Right hindlimb (tissue), 1 donor: Measurements from ENCODE around the gene BARX1.
"Not testable (repeated sequence)": the region's sequence is repeated elsewhere in the genome, so short reads cannot be mapped to it uniquely, and the experiment has no call there.

ENCODE experiments used
- DNase-seq: peaks from one replicate; pipeline ENCODE4 v3.0.0-alpha.2; 2018

The BARX1 gene

GRCh38 chr9:93950619-93951601, 4.2 kb downstream of the BARX1 start:
- no peak for DNase-seq

DNA sequence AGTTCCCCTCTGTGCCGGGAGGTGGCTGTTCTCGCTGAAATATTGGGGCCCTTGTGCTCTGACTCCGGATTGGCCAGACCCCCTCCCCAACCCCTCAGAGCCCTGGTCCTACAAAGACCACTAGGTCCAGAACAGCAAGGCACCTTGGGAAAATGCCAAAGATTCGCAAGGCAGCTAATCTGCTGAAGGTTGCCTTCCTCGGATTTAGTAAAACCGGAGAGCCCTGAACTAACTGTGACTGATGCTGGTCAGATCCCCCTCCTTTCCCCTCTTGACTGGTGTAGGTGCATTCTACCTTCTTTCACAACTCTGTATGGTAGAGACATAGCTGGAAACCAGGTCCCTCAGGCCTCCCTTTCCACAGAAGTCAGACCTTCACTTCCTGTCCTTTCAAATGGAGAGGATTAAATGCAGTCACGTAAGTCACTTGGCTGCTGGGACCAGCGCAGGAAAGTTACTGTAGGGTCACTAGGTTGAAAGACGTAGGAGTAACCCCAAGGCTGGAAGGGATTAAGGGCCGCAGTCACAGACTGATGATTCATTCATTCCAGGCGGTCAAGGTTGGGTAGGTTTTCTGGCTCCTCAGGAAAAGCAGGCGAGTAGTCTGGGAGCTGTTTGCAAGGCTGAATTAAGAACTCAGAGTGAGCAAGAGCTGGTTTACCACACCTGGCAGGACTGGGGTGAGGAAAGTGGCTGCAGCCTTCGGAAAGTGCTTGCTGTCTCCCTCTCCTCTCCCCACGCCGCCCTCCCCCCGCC, 5.3 kb downstream of the BARX1 start:
- DNase-seq, result no peak

GRCh38 chr9:93949073-93949693, 6.0 kb downstream of the BARX1 start:
- DNase-seq, result no peak

GRCh38 chr9:93948441-93949072, 6.6 kb downstream of the BARX1 start:
- no peak for DNase-seq

GRCh38 chr9:93947409-93948070, 7.6 kb downstream of the BARX1 start:
- DNase-seq, result no peak

GRCh38 chr9:93946338-93946712, 8.8 kb downstream of the BARX1 start:
- DNase-seq, result no peak

GRCh38 chr9:93945400-93946337, 9.5 kb downstream of the BARX1 start:
- no peak for DNase-seq

- DNase-seq, result no peak
Measured at GRCh38 chr9:93944011-93944410, 11.1 kb downstream of the BARX1 start.

DNA sequence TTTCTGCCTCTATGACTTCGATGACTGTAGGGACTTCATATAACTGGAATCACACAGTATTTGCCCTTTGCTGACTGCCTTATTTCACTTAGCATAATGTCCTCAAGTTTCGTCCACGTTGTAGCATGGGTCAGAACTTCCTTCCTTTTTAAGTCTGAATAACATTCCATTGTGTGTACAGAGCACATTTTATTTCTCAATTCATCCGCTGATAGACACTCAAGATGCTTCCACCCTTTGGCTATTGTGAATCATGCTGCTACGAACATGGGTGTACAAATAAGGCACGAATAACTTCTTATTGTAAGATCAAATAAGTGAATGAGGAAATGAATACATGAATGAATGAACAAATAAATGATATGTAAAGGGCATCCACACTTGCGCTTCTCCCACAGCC, 13.0 kb downstream of the BARX1 start:
- no peak for DNase-seq

- DNase-seq, result no peak
Measured at GRCh38 chr9:93941493-93941892, 13.7 kb downstream of the BARX1 start.

GRCh38 chr9:93940951-93941350, 14.2 kb downstream of the BARX1 start:
- DNase-seq, result no peak

DNA sequence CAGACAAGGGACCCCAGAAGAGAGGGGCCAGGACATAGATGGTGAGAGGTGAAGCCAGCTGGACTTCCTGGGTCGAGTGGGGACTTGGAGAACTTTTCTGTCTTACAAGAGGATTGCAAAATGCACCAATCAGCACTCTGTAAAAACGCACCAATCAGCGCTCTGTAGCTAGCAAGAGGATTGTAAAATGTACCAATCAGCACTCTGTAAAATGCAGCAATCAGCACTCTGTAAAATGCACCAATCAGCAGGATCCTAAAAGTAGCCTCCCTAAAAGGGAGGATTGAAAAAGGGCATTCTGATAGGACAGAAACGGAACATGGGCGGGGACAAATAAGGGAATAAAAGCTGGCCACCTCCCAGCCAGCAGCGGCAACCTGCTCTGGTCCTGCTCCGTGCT, 15.6 kb downstream of the BARX1 start:
- DNase-seq, result not testable (repeated sequence)

- DNase-seq, result no peak
Measured at GRCh38 chr9:93937193-93937592, 18.0 kb downstream of the BARX1 start.

DNA sequence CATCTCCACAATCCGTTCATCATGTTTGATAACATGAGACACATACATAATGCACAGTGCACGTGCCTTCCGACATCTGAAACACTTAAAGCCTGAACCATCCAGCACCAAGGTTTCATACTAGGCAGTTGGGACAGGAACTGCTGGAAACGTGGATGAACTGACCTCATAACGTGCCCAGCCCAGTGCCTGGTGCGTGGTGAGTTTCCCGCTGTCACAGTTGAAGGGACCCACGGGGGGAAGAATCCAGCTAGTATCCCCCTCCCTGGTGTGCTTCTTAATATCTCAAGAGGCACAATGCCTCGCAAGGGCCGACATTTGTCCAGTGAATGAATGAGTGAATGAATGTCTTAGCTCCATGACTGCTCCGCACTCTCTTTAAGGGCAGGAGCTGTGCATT, 23.2 kb downstream of the BARX1 start:
- DNase-seq, result no peak

DNA sequence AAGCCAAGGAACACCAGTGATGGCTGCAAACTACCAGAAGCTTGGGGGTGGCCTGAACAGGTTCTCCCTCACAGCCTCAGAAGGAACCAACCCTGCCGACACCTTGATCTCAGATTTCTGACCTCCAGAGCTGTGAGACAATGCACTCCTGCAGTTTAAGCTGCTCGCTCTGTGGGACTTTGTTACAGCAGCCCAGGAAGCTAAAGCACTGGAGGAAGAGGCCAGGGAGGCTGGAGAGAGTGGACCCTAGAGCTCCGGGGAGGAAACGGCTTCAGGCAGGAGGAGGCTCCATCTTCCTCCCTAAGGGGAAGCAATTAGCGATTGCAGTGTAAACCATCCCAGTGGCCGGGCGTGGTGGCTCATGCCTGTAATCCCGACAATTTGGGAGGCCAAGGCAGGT, 25.1 kb downstream of the BARX1 start:
- DNase-seq, result no peak

DNA sequence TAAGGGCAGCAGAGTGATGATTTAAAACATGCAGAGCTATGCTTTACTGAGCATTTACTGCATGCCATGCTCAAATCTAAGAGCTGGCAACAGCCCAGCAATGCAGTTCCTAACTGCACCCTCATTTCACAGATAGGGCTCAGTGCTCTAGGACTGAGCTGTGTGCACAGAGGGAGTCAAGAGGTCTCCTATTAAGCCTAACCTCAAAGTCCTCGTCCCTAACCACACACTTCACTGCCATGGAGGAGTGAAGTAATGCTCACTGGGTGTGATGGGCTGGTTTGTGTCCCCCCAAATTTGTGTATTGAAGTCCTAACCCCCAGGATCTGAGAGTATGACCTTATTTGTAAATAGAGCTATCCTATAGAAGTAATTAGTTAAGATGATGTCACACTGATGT, 25.9 kb downstream of the BARX1 start:
- no peak for DNase-seq

DNA sequence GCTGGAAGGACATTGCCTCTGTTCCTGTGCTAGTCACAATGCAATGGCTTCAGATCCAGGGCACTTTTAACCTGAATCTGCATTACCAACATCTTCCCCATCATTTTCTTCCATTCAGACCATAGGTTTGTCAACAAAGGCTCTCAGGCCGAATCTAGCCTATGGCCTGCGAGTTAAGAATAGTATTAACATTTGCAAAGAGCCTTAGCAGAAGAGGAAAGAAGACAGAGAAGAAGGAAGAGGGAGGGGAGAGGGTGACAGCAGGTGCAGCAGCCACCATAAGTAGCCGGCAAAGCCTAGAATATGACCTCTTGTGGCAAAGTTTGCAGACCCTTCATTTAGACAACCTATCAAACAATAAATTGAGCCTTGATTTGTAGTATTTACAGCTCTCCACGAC, 32.6 kb downstream of the BARX1 start:
- DNase-seq, result no peak

GRCh38 chr9:93920131-93920800, 34.9 kb downstream of the BARX1 start:
- no peak for DNase-seq

DNA sequence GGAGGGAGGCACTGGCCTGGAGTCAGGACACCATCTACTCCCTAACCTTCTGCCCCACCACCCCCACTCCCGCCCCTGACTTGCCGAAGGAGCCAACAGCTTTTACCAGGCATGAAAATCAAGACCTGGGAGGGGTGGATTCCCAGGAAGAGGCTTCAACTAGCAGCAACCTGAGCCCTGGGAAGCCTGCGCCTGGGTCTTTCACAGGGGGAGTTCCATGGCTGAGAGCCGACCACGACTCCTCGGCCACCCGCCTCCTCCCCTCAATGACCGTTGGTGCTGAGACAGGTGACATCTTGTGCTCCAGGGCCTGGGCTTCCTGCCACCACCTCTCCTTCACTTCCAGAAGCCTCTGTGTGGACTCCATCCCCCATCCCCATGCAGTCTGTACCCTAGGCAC, 37.1 kb downstream of the BARX1 start:
- no peak for DNase-seq

DNA sequence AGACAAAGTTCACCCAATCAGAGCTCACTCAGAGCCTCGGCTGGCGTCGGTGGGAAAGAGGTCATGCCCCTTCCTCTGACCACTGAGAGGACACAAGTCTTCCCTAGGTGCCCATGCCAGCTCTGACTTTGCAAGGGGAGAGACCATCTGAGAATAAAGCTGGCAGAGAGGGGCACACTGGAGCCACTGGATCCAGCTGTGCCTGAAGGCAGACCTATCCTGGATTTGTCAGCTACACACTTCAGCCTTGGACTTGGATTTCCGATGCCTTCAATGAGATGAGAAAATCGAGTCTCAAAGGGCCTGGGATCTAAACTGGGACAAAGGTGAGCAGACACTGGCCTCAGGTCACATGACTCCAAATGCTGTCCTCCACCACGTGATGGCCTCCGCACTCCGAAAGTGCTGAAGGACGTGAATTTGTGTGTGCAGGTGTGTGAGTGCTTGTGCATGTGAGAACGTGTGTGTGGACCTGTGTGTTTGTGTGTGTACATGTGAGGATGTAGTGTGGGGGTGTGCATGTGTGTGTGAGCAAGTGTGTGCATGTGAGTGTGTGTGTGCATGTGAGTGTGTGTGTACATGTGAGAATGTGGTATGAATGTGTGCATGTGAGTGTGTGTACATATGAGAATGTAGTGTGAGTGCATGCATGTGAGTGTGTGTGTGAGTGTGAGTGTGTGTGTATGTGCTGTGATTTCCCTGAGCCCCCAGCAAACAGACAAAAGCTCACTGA, 37.9 kb downstream of the BARX1 start:
- DNase-seq, result no peak
